NCI-H2227 treated with DMSO at 0.1 percent for 48 hours (cell line): ENCODE measurements around the gene TMPRSS12.
"Not testable (repeated sequence)": the region's sequence is repeated elsewhere in the genome, so short reads cannot be mapped to it uniquely, and the experiment has no call there.

ENCODE experiments used
- DNase-seq: peaks from one replicate; lab custom pipeline; 2025; lab: John Stamatoyannopoulos, UW

TMPRSS12 gene

DNA sequence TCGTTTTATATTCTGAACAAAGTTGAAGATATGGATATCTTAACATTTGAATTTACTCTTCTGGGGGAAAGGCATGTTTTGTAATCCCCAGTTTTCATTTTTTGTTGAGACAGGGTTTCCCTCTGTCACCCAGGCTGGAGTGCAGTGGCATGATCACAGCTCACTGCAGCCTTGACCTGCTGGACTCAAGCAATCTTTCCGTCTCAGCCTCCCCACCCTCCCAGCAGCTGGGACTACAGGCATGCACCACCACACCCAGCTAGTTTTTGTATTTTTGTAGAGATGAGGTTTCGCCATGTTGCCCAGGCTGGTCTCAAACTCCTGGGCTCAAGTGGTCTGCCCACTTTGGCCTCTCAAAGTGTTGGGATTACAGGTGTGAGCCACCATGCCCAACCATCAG lies 84.2 kb downstream of the TMPRSS12 start:
- not testable (repeated sequence) for DNase-seq

GRCh38 chr12:50927356-50927755 lies 84.6 kb downstream of the TMPRSS12 start:
- DNase-seq: no peak

DNA sequence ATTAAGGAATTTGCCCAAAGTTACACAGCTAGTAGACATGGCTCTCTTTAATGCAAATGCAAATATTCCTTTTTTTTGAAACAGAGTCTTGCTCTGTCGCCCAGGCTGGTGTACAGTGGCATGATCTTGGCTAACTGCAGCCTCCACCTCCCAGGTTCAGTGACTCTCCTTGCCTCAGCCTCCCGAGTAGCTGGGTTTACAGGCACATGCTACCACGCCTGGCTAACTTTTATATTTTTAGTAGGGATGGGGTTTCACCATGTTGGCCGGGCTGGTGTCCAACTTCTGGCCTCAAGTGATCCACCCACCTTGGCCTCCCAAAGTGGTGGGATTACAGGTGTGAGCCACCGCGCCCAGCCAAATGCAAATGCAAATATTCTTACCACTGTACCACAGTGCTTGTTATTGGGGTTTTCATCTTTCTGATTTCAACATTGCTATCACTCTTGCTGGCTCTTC lies 85.1 kb downstream of the TMPRSS12 start:
- no peak for DNase-seq

DNA sequence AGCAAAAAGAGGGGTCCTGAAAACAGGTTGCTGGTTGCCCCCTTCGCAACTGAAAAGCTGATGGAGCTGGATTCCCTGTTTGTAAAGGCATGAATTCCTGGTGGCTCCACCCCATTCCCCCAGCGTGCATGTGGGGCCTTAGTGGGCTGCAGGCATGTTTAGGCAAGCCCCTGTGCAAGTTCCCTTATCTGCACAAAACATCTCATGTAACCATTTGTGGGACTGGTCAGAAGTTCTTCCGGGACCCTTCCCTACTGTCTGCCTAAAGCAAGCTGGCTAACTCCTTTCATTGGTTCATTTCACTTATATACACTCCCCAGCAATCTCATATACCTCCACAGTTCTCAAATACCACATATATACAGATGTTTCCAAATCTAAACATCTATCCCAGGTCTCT lies 85.7 kb downstream of the TMPRSS12 start:
- DNase-seq: no peak

DNA sequence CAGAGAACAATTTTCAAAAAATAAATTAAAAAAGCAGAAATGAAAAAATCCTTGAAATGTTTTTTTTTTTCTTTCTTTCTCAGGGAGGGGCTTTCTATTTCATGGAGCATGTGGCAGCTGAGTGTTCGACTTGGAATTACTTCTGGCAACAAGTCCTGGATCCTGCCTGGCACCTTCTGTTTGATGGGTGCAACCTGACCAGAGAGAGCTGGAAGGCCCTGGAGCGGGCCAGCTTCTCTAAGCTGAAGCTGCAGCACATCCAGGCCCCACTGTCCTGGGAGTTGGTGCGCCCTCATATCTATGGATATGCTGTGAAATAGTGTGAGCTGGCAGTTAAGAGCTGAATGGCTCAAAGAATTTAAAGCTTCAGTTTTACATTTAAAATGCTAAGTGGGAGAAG lies 87.1 kb downstream of the TMPRSS12 start:
- no peak for DNase-seq

DNA sequence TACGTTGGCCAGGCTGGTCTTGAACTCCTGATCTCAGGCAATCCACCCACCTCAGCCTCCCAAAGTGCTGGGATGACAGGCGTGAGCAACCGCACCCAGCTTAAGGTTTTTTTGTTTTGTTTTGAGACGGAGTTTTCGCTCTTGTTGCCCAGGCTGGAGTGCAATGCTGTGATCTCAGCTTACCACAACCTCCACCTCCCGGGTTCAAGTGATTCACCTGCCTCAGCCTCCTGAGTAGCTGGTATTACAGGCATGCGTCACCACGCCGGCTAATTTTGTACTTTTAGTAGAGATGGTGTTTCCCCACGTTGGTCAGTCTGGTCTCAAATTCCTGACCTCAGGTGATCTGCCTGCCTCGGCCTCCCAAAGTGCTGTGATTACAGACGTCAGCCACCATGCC lies 87.8 kb downstream of the TMPRSS12 start:
- not testable (repeated sequence) for DNase-seq

- DNase-seq: no peak
Measured at GRCh38 chr12:50932787-50933280, 90.1 kb downstream of the TMPRSS12 start.

DNA sequence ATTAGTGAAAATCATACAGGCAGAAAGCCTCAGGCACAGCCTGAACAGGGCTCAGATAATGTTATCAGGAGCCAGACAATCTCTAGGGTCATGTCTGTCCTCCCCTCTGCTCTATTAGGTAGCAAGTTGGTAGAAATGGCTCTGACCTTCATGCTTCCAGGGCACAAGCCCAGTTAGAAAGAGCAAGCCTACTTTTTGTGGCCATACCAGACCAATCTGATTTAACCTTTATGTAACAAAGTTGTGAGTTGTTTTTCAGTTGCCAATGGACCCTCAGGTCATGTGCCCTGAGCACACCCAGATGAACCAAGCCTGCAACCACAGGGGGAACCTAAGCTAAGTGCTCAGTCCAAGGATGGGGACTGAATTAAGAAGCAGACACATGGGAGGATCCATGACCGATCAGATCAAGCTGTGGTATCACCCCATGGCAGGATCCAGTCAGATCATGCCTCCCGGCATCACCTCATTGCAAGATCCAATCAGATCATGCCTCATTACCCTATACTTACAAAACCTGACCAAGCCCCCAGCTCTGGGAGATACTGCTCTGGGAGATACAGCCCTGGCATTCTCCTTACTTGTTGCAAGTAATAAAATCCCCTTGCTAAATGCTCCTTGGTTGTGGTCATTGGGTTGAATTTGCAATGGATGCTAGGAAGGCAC lies 90.9 kb downstream of the TMPRSS12 start:
- DNase-seq: no peak

DNA sequence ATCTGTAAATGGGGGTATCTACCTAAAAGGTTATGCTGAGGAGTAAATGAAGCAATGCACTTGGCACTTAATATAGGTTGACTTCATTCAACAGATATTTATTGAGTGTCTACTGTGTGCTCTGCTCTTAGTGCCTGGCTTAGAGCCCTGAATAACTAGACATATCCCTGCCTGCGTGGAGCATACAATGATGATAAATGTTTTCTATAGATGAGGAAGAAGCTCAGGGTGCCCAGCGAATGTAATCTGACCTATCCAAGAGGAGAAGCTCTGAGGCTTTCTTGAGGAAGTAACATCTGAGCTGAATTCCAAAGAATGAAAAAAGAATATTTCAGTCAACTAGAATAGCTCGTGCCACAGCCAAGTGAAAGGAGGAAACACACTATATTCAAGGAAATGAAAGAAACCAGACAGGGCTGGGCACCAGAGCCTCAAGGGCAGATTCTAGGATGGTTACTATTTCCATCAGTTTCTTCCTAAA lies 91.7 kb downstream of the TMPRSS12 start:
- DNase-seq: no peak

- DNase-seq: no peak
Measured at GRCh38 chr12:50934981-50935807, 92.5 kb downstream of the TMPRSS12 start.

GRCh38 chr12:50936821-50937530 lies 94.2 kb downstream of the TMPRSS12 start:
- DNase-seq: no peak
